Adrenal gland (tissue), 12 donors: ENCODE measurements around the gene MAN2A2. TPM values are rescaled to one million over a fixed set of nuclear protein-coding genes. Genes with fewer than 3 reads are reported as not detected.

Experiments
- DNase-seq, 7 donors: peaks; one replicate each; pipeline ENCODE4 v3.0.0-alpha.2; 2019 to 2020
- H3K27ac ChIP-seq, 5 donors: fragments of 200-600 bp; sonication (generic) in 4 of 5; 1 replicate in 3 of 5; 2 replicates in 2 of 5; pipeline versions ENCODE4 v1.5.1 to v1.8.0; 2016 to 2020; ENCODE audit warnings: mild to moderate bottlenecking in 1 of 5
- H3K27me3 ChIP-seq: fragments of 200-600 bp; 2 replicates; pipeline ENCODE4 v1.8.0; 2021
- H3K36me3 ChIP-seq, 2 donors: fragments of 200-600 bp; replicated peaks in 1 of 2; 1 replicate in 1 of 2; 2 replicates in 1 of 2; pipeline versions ENCODE4 v1.5.1 to v1.8.0; 2018 to 2022
- H3K4me1 ChIP-seq, 2 donors: fragments of 200-600 bp; replicated peaks in 1 of 2; 1 replicate in 1 of 2; 2 replicates in 1 of 2; pipeline versions ENCODE4 v1.5.1 to v1.8.0; 2018 to 2021
- H3K4me3 ChIP-seq, 4 donors: fragments of 200-600 bp; sonication (generic) in 3 of 4; one replicate each; pipeline ENCODE4 v1.5.1; 2016 to 2018
- H3K9me3 ChIP-seq, 3 donors: fragments of 200-600 bp; sonication (generic) in 1 of 3; replicated peaks in 1 of 3; 1 replicate in 2 of 3; 2 replicates in 1 of 3; pipeline versions ENCODE4 v1.5.1 to v1.8.0; 2016 to 2021
- CTCF ChIP-seq, 6 experiments: fragments of 450-650 bp in 4 of 6; fragments of 200-600 bp in 2 of 6; sonication (generic) in 1 of 6; IDR thresholded peaks; 1 replicate in 5 of 6; 2 replicates in 1 of 6; pipeline versions ENCODE4 v1.5.1 to v1.8.0; 2016 to 2021; ENCODE audit warnings: antibody characterized with exemption in 6 of 6, mild to moderate bottlenecking in 2 of 6, moderate library complexity in 1 of 6
- POLR2A ChIP-seq, 2 donors: fragments of 450-650 bp; IDR thresholded peaks; one replicate each; pipeline ENCODE4 v1.6.1; 2017; ENCODE audit warnings: antibody characterized with exemption in 2 of 2, mild to moderate bottlenecking in 2 of 2, moderate library complexity in 1 of 2
- WGBS, 4 donors: extraction: QIAGEN DNeasy Blood & Tissue Kit in 2 of 4; methylation state at CpG; one replicate each; pipeline versions ENCODE4 v1.1.5 to v1.1.7; 2013 to 2017; 5-methylcytosine and 5-hydroxymethylcytosine counted together
- intact Hi-C, 2 donors: fragments of 100-400 bp; cut with DNase I; formaldehyde crosslinking; loops; one replicate each; pipeline versions ENCODE4 v1.14.1 to v1.15.0; 2022 to 2023
- polyA plus RNA-seq, 3 donors: library from polyadenylated mRNA; stranded (reverse); fragments of 200-250 nt in 2 of 3; fragments of 350-450 nt in 1 of 3; fragmentation: Illumina TruSeq in 1 of 3; extraction: RNeasy Lipid Tissue Mini Kit (QIAGEN cat#74804) in 1 of 3; gene quantifications; one replicate each; pipeline ENCODE4 v1.2.3, GENCODE V29; 2013 to 2014
- total RNA-seq, 9 donors: library from RNA; depleted of rRNA in 4 of 9; stranded (reverse); fragments of >200 nt in 4 of 9; fragments of 120-200 nt in 1 of 9; fragmentation: NEBNext Ultra II Directional in 1 of 9; extraction: Animal tissue kit (Norgen Biotek cat#: 25700) in 1 of 9; gene quantifications; one replicate each; pipeline versions ENCODE4 v1.1.0 to v1.2.4, GENCODE V29; 2013 to 2023
- donor health status: healthy with polysubstance abuse.
- donor health status: Bipolar disorder and iron deficiency.
- donor health status: DM: yes; HTN: yes; CAD: no.
- donor health status: DM: no; HTN: no; CAD: no.
- donor health status: DM: no; HTN: no; CAD: no.
- donor health status: DM: yes; HTN: yes; CAD: no.

MAN2A2 gene
- total and polyA plus RNA-seq, 12 donors, result 13.3 to 94.6 (median 64.6) TPM

DNA sequence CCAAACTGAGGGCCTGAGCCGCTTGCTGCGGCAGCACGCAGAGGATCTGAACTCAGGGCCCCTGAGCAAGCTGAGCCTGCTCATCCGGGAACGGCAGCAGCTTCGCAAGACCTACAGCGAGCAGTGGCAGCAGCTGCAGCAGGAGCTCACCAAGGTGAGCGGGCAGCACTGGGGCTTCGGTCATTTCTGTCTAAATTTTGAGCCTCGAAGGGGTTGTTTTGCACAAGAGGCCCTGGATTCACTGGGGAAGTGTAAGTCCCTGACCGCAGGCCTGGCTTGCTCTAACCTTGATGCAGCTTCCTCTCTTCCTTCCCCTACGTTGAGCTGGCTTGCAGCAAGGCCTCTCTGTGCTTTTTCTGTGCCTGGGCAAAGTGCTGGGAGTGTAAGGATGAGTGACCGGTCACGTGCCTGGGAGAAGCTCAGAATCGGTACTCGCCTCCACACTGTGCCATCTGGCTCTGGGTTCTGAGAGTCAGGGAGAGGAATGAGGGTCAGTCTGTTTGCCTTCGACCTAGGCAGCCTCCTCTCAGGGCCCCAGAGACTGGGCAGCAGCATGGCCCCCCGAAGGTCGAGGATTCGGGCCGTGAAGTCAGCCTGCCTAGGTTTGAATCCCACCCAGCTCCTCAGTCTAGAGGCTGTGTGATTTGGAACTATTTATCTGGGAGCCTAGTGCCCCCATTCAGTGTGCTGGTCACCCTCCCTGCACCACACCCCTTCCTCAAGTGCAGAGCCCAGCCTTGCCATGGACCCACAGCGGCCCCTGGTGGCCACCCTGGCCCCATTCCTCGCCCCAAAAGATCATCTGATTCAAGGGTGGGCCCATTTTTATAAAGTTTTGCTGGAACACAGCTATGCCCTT lies 17.4 kb upstream of the MAN2A2 start:
- peak overlapping the region in 4 of 5 donors; percentile 29 to 95 (median 80) for H3K27ac ChIP-seq
- no peak for TF ChIP-seq POLR2A (IDR thresholded peaks at IDR 0.05)
- peak; percentile 87 to 99 (median 96) for TF ChIP-seq CTCF (IDR thresholded peaks at IDR 0.05)
- H3K9me3 ChIP-seq, result no peaks in the 10 kb centered on the region
- WGBS, 4 donors, result 24 to 48% (median 44%) methylated on average over 11 to 23 of the region's 23 CpGs
- H3K27me3 ChIP-seq, result no peaks in the 10 kb centered on the region
- H3K36me3 ChIP-seq, result peaks cover 0 to 49% of the 10 kb centered on the region in 2 donors
- H3K4me1 ChIP-seq, result peaks cover 0 to 33% of the 10 kb centered on the region in 2 donors
- peak; percentile 68 to 84 (median 77) for DNase-seq
- intact Hi-C loops, result loop anchor here (5.0 to 10.0 kb wide), 2 partner anchors 171 to 238 kb away; partner anchors contain the start of gene BLM (in 1 of the 2)
- peak overlapping the region in 1 of 4 donors; percentile 63 for H3K4me3 ChIP-seq

GRCh38 chr15:90886291-90886614 lies 16.8 kb upstream of the MAN2A2 start:
- intact Hi-C loops, result loop anchor here (5.0 to 10.0 kb wide), 2 partner anchors 171 to 239 kb away; partner anchors contain the start of gene BLM (in 1 of the 2)
- Histone ChIP-seq H3K27ac (no peak overlapping the region), H3K27me3 (no peaks in the 10 kb centered on the region), H3K4me1 (peaks cover 0 to 33% of the 10 kb centered on the region in 2 donors), H3K4me3 (no peak overlapping the region), H3K9me3 (no peaks in the 10 kb centered on the region), H3K36me3 (peaks cover 0 to 49% of the 10 kb centered on the region in 2 donors)
- 23 to 26% (median 25%) methylated on average over 5 of the region's 5 CpGs for WGBS, 4 donors
- no peak for TF ChIP-seq POLR2A (IDR thresholded peaks at IDR 0.05)
- TF ChIP-seq CTCF (IDR thresholded peaks at IDR 0.05), result peak in 2 of 6 experiments; percentile 7 to 17
- no peak for DNase-seq

DNA sequence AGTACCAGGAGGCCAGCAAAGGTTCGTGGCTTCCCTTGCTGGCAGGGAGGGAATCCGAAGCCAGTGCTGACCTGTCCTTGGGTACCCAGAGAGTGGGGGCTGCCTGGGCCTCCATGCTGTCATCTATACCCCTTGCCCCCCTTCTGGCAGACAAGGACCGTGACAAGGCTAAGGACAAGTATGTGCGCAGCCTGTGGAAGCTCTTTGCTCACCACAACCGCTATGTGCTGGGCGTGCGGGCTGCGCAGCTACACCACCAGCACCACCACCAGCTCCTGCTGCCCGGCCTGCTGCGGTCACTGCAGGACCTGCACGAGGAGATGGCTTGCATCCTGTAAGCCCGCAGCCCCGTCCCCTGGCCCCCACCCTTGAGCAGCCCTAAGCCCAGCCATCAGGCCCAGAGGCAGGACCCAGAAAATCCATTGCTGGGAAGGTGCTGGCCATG lies 16.0 kb upstream of the MAN2A2 start:
- TF ChIP-seq POLR2A (IDR thresholded peaks at IDR 0.05), result no peak
- no peak for TF ChIP-seq CTCF (IDR thresholded peaks at IDR 0.05)
- H3K4me1 ChIP-seq, result peaks cover 0 to 33% of the 10 kb centered on the region in 2 donors

GRCh38 chr15:90889313-90889730 lies 13.8 kb upstream of the MAN2A2 start:
- DNase-seq, result no peak

More for the DNA sequence above, 16.0 kb upstream of the MAN2A2 start:
- no peak overlapping the region for H3K27ac ChIP-seq
- WGBS, 4 donors, result 25 to 71% (median 64%) methylated on average over 4 to 13 of the region's 13 CpGs
- intact Hi-C loops, result loop anchor here (5.0 to 10.0 kb wide), 2 partner anchors 172 to 240 kb away; partner anchors contain the start of gene BLM (in 1 of the 2)
- no peak overlapping the region for H3K4me3 ChIP-seq
- no peaks in the 10 kb centered on the region for H3K27me3 ChIP-seq
- DNase-seq, result no peak
- H3K36me3 ChIP-seq, result peaks cover 0 to 49% of the 10 kb centered on the region in 2 donors
- H3K9me3 ChIP-seq, result no peaks in the 10 kb centered on the region

More at GRCh38 chr15:90889313-90889730, 13.8 kb upstream of the MAN2A2 start:
- H3K4me1 ChIP-seq, result peaks cover 0 to 18% of the 10 kb centered on the region in 2 donors
- H3K9me3 ChIP-seq, result no peaks in the 10 kb centered on the region
- no peak overlapping the region for H3K27ac ChIP-seq
- H3K27me3 ChIP-seq, result no peaks in the 10 kb centered on the region
- intact Hi-C loops, result loop anchor here (5.0 to 10.0 kb wide), 2 partner anchors 175 to 242 kb away; partner anchors contain the start of gene BLM (in 1 of the 2)
- peaks cover 0 to 61% of the 10 kb centered on the region in 2 donors for H3K36me3 ChIP-seq
- TF ChIP-seq CTCF (IDR thresholded peaks at IDR 0.05), result no peak
- no peak for TF ChIP-seq POLR2A (IDR thresholded peaks at IDR 0.05)
- 84 to 96% (median 89%) methylated on average over 10 to 18 of the region's 18 CpGs for WGBS, 4 donors
- no peak overlapping the region for H3K4me3 ChIP-seq
